HG02763 (cell line): ENCODE results near the gene WNT3A.

ENCODE experiments used
- ATAC-seq: cut with Tn5 transposase; IDR thresholded peaks from one replicate; pipeline ENCODE4 v1.9.1; 2021; ENCODE audit warnings: mild to moderate bottlenecking, moderate library complexity; ENCODE audit not compliant: unreplicated experiment

The WNT3A gene

GRCh38 chr1:228082918-228083870 is 76.4 kb downstream of the WNT3A start:
- peak; percentile 15 for ATAC-seq

GRCh38 chr1:228083871-228084278 is 77.1 kb downstream of the WNT3A start:
- ATAC-seq: no peak

- no peak for ATAC-seq
Measured at GRCh38 chr1:228084325-228084724, 77.5 kb downstream of the WNT3A start.

- no peak for ATAC-seq
Measured at GRCh38 chr1:228084797-228085196, 78.0 kb downstream of the WNT3A start.

GRCh38 chr1:228085287-228085951 is 78.6 kb downstream of the WNT3A start:
- ATAC-seq: no peak

GRCh38 chr1:228087771-228088251 is 81.0 kb downstream of the WNT3A start:
- no peak for ATAC-seq

GRCh38 chr1:228088586-228089498 is 82.0 kb downstream of the WNT3A start:
- no peak for ATAC-seq

GRCh38 chr1:228089519-228090380 is 83.0 kb downstream of the WNT3A start:
- no peak for ATAC-seq

GRCh38 chr1:228090613-228091081 is 83.8 kb downstream of the WNT3A start:
- ATAC-seq: no peak

- ATAC-seq: no peak
Measured at GRCh38 chr1:228091084-228091483, 84.3 kb downstream of the WNT3A start.

GRCh38 chr1:228092342-228093049 is 85.7 kb downstream of the WNT3A start:
- ATAC-seq: no peak

- no peak for ATAC-seq
Measured at GRCh38 chr1:228093050-228093906, 86.5 kb downstream of the WNT3A start.

- no peak for ATAC-seq
Measured at GRCh38 chr1:228094432-228095016, 87.7 kb downstream of the WNT3A start.

GRCh38 chr1:228095161-228095560 is 88.4 kb downstream of the WNT3A start:
- no peak for ATAC-seq

- no peak for ATAC-seq
Measured at GRCh38 chr1:228095938-228096337, 89.1 kb downstream of the WNT3A start.

GRCh38 chr1:228096416-228097332 is 89.9 kb downstream of the WNT3A start:
- ATAC-seq: no peak
